IPS-20b (cell line): ENCODE measurements around the gene AGO3.
"Not testable (repeated sequence)": the region's sequence is repeated elsewhere in the genome, so short reads cannot be mapped to it uniquely, and the experiment has no call there.

Experiments used
- H3K27ac ChIP-seq: one replicate; pipeline ENCODE4 v1.5.1; 2013; ENCODE audit warnings: low read length
- H3K27me3 ChIP-seq: 2 replicates; pipeline ENCODE4 v1.6.1; 2013; ENCODE audit warnings: mild to moderate bottlenecking, low read length, inconsistent platforms; ENCODE audit not compliant: insufficient read depth
- H3K36me3 ChIP-seq: 2 replicates; pipeline ENCODE4 v1.6.1; 2013; ENCODE audit warnings: low read depth, mild to moderate bottlenecking, inconsistent platforms, low read length, moderate library complexity; ENCODE audit not compliant: insufficient read depth
- H3K4me1 ChIP-seq: 2 replicates; pipeline ENCODE4 v1.6.1; 2013; ENCODE audit warnings: mild to moderate bottlenecking, control low read depth, inconsistent platforms, low read length, moderate library complexity; ENCODE audit not compliant: insufficient read depth
- H3K4me3 ChIP-seq: 2 replicates; pipeline ENCODE4 v1.5.1; 2013; ENCODE audit warnings: mild to moderate bottlenecking, low read length, inconsistent platforms
- H3K9ac ChIP-seq: 2 replicates; pipeline ENCODE4 v1.6.1; 2013; ENCODE audit warnings: low read depth, mild to moderate bottlenecking, inconsistent platforms, low read length, moderate library complexity
- H3K9me3 ChIP-seq: 2 replicates; pipeline ENCODE4 v1.6.1; 2013; ENCODE audit warnings: mild to moderate bottlenecking, low read depth, low read length, inconsistent platforms; ENCODE audit not compliant: insufficient read depth

Gene AGO3

DNA sequence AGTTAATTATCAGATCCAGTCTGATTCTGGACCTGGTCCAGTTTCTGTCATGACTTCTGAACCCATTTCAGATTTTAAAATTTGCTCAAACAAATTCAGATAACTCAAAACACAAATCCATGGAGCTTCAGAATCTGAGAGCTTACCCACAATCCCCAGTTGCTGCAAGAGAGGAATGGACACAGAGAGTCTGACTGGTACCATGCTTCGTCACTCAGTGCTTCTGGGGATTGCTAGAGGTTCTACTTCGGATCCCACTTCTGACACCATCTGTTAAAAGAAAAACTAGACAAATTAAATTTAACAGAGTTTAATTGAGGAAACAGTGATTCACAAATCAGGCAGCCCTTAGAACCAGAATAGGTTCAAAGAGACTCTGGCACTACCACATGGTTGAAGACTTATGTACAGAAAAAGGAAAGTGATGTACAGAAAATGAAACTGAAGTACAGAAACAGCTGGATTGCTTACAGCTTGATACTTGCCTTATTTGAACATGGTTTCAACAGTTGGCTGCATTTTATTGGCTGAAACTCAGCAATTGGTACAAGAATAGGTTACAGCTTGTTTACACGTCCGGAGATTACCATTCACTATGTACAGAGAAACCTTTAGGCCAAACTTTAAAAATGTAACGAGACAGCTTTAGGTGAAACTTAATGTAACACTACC, 92.3 kb downstream of the AGO3 start:
- Histone ChIP-seq H3K4me3 (no peak overlapping the region), H3K4me1 (no peaks in the 10 kb centered on the region), H3K9me3 (no peaks in the 10 kb centered on the region), H3K9ac (no peak overlapping the region), H3K27ac (no peak overlapping the region), H3K27me3 (no peaks in the 10 kb centered on the region), H3K36me3 (peaks cover 21% of the 10 kb centered on the region)

DNA sequence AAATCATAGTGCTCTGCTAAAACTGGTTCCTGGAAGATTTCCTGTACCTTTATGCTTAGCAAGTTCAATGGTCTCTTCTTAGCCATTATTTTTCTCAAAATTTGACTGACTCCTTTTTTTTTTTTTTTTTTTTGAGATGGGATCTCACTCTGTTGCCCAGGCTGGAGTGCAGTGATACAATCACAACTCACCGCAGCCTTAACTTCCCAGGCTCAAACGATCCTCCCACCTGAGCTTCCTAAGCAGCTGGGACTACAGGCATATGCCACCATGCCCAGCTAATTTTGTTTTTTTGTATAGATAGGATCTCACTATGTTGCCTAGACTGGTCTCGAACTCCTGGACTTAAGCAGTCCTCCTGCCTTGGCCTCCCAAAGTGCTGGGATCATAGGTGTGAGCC, 93.1 kb downstream of the AGO3 start:
- not testable (repeated sequence) for H3K4me1 ChIP-seq, H3K27ac ChIP-seq, H3K27me3 ChIP-seq, H3K4me3 ChIP-seq, H3K9ac ChIP-seq, H3K9me3 ChIP-seq
- peaks cover 20% of the 10 kb centered on the region for H3K36me3 ChIP-seq

DNA sequence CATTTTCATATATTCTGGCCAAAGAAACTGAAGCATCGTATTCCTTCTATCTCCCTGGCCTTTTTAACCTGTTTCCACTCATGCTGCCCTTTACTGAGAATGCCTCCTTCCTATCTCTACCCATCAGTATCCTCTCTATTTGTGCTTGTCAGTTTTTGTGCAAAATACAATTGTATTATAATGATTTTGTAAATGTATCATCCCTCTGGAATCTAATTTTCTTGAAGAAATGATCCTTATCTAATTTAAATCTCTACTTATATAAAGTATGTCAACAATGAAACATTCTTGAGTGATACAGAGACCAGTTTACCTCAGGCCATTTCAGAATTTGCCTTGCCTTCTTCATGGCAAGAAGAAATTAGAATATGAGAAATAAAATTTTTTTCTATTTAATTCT, 93.9 kb downstream of the AGO3 start:
- no peaks in the 10 kb centered on the region for H3K4me1 ChIP-seq
- H3K27me3 ChIP-seq = no peaks in the 10 kb centered on the region
- H3K27ac ChIP-seq = no peak overlapping the region
- peaks cover 14% of the 10 kb centered on the region for H3K36me3 ChIP-seq
- H3K4me3 ChIP-seq = no peak overlapping the region
- no peak overlapping the region for H3K9ac ChIP-seq
- H3K9me3 ChIP-seq = no peaks in the 10 kb centered on the region

DNA sequence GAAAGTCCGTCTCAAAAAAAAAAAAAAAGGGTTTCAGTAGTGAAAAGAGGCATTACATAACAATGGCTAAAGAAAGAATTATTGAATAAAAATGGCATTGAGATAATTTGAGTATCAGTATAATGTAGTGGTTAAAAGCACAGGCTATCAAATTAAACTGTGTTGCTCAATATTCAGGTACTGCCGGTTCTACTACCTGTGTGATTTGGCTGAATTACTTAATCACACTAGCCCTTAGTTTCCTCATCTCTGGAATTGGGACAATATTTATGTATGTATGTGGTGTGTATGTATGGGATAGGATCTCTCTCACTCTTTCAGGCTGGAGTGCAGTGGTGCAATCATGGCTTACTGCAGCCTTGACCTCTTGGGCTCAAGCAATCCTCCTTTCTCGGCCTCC, 96.9 kb downstream of the AGO3 start:
- H3K27ac ChIP-seq = no peak overlapping the region
- H3K4me1 ChIP-seq = no peaks in the 10 kb centered on the region
- peaks cover 14% of the 10 kb centered on the region for H3K36me3 ChIP-seq

DNA sequence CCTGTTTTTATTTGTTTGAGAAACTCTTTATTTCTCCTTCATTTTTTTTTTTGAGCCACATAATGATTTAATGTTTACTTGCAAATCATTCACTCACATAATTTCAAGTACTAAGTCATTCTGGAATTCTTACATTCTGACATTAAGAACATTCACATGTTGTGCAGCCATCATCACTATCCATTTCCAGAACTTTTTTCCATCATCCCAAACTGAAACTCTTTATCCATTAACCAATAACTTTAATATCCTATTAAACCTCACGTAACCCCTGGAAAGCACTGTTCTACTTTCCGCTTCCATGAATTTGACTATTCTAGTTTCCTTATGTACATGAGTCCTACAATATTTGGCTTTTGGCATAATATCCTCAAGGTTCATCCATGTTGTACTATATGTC, 100.5 kb downstream of the AGO3 start:
- Histone ChIP-seq H3K9ac (no peak overlapping the region), H3K27me3 (no peaks in the 10 kb centered on the region), H3K4me3 (no peak overlapping the region), H3K27ac (no peak overlapping the region), H3K36me3 (peaks cover 22% of the 10 kb centered on the region), H3K4me1 (no peaks in the 10 kb centered on the region), H3K9me3 (no peaks in the 10 kb centered on the region)

More for the DNA sequence above, 96.9 kb downstream of the AGO3 start:
- H3K27me3 ChIP-seq = no peaks in the 10 kb centered on the region
- H3K9me3 ChIP-seq = no peaks in the 10 kb centered on the region
- H3K9ac ChIP-seq = no peak overlapping the region
- H3K4me3 ChIP-seq = no peak overlapping the region

DNA sequence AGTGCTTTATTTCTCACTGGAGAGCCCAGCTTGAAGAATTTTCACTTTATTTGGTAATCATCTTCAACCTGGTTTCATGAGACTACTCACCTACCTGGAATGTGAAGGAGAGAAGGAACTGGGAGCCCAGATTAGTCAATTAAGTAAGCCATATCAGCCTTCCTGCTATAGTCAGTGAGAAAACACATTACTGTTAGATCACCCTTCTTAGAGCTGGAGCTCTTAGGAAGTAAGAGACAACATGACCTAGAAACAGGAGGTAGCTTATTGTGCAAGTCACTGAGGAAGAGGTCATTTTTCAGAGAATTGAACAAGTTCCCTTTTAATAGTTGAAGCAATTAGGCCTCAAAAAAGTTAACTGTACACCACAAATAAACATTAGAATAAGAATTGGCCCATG, 103.8 kb downstream of the AGO3 start:
- no peaks in the 10 kb centered on the region for H3K9me3 ChIP-seq
- peaks cover 14% of the 10 kb centered on the region for H3K36me3 ChIP-seq
- no peak overlapping the region for H3K9ac ChIP-seq
- H3K4me1 ChIP-seq = no peaks in the 10 kb centered on the region
- H3K4me3 ChIP-seq = no peak overlapping the region
- H3K27me3 ChIP-seq = no peaks in the 10 kb centered on the region
- H3K27ac ChIP-seq = no peak overlapping the region

DNA sequence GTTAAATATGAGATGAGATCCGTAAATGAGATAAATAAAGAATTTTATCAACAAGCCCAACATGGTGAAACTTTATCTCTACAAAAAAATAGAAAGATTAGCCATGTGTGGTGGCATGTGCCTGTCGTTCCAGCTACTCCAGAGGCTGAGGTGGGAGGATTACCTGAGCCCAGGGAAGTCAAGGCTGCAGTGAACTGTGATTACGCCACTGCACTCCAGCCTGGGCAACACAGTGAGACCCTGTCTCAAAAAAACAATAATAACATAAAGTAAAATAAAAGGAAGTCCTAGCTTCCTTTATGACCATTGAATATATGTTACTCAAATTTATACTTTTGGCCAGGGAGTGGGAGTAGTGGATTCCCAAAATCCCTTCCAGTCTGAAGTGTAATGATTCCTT, 104.2 kb downstream of the AGO3 start:
- Histone ChIP-seq H3K9me3 (no peaks in the 10 kb centered on the region), H3K4me1 (no peaks in the 10 kb centered on the region), H3K27ac (no peak overlapping the region), H3K36me3 (peaks cover 19% of the 10 kb centered on the region), H3K27me3 (no peaks in the 10 kb centered on the region), H3K9ac (no peak overlapping the region), H3K4me3 (no peak overlapping the region)

DNA sequence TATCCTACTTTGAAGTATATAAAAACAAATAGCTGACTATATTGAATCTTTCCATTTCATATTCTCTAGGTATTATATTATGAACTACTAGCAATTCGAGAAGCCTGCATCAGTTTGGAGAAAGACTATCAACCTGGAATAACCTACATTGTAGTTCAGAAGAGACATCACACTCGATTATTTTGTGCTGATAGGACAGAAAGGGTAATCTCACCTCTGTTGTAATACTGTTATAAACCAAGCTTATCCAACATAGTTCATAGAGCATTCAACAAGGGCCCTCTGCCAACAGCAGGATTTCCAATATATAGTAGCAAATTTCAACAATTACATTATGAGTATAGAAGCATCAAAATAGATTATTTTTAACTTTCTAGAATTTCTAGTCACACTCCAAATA, 109.3 kb downstream of the AGO3 start:
- H3K9me3 ChIP-seq = no peaks in the 10 kb centered on the region
- H3K27me3 ChIP-seq = no peaks in the 10 kb centered on the region
- no peak overlapping the region for H3K9ac ChIP-seq
- no peak overlapping the region for H3K27ac ChIP-seq
- no peak overlapping the region for H3K4me3 ChIP-seq
- H3K36me3 ChIP-seq = peaks cover 44% of the 10 kb centered on the region
- no peaks in the 10 kb centered on the region for H3K4me1 ChIP-seq

DNA sequence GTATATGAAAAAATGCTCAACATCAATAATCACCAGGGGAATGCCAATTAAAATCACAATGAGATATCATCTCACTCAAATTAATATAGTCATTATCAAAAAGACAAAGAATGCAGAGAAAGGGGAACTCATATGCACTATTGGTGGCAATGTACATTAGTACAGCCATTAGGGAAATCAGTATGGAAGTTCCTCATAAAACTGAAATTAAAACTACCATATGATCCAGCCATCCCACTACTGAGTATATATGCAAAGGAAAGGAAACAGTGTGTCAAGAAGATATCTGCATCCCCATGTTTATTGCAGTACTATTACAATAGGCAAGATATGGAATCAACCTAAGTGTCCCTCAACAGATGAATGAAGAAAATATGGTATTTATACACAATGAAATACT, 120.9 kb downstream of the AGO3 start:
- H3K36me3 ChIP-seq = peaks cover 24% of the 10 kb centered on the region; the same call in 1 of the 2 replicates
- no peak overlapping the region for H3K9ac ChIP-seq
- H3K27ac ChIP-seq = no peak overlapping the region
- H3K4me3 ChIP-seq = no peak overlapping the region
- no peaks in the 10 kb centered on the region for H3K27me3 ChIP-seq
- H3K4me1 ChIP-seq = no peaks in the 10 kb centered on the region
- H3K9me3 ChIP-seq = no peaks in the 10 kb centered on the region

DNA sequence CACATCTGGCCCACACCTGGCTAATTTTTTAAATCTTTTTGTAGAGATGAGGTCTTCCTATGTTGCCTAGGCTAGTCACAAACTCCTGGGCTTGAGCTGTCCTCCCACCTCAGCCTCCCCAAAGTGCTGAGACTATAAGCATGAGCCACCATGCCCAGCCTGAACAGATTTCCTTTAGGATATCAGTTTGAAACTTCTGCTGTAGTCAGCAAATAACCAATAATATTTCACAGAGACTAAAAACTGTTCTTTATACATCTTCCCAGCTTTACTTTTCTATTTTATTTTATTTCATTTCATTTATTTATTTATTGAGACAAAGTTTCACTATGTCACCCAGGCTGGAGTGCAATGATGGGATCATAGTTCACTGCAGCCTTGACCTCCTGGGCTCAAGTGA, 123.1 kb downstream of the AGO3 start:
- Histone ChIP-seq H3K9ac (no peak overlapping the region), H3K36me3 (peaks cover 5% of the 10 kb centered on the region; the same call in 1 of the 2 replicates), H3K27ac (no peak overlapping the region), H3K4me1 (no peaks in the 10 kb centered on the region), H3K27me3 (no peaks in the 10 kb centered on the region), H3K9me3 (no peaks in the 10 kb centered on the region), H3K4me3 (no peak overlapping the region)

DNA sequence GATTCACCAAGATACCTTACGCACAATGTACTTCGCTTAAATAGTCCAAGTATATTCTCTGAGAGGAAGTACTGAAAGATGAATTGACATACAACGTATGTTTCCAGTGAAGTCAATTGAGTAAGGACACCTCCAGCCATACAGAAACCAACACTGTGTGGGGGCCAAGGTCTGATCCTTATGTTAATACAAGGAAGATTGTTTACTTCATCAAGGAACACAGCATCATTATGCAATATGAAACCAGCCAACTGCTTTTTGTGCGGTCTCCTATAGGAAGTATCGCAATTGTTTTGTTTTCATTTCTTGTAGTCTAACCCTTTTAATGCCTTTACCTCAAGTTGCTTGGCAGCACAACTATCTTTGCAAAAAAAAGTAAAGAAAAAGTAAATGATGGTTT, 124.8 kb downstream of the AGO3 start:
- no peak overlapping the region for H3K27ac ChIP-seq
- H3K9me3 ChIP-seq = no peaks in the 10 kb centered on the region
- no peak overlapping the region for H3K4me3 ChIP-seq

DNA sequence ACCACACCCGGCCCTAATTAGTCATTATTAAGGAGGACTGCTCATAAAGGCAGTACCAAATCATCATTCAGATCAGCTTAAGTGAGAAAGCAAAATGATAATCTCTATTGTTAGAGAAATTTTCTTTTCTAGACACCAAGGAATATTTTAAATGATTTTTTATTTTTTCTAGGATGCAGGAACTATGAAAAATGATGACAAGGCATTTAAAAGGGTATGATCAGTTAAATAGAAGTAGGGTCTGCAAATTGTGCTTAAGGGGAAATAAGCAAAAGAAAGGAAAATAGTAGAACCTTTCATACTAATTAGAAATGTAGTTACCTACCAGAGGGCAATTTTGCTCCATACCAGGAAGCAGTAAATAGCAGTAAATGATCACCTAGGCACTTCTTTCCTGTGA, 131.4 kb downstream of the AGO3 start:
- Histone ChIP-seq H3K9ac (no peak overlapping the region), H3K9me3 (no peaks in the 10 kb centered on the region), H3K27ac (no peak overlapping the region), H3K36me3 (no peaks in the 10 kb centered on the region), H3K4me1 (no peaks in the 10 kb centered on the region), H3K27me3 (no peaks in the 10 kb centered on the region), H3K4me3 (no peak overlapping the region)

More for the DNA sequence above, 124.8 kb downstream of the AGO3 start:
- no peak overlapping the region for H3K9ac ChIP-seq
- H3K4me1 ChIP-seq = no peaks in the 10 kb centered on the region
- H3K36me3 ChIP-seq = peaks cover 5% of the 10 kb centered on the region; the same call in 1 of the 2 replicates
- H3K27me3 ChIP-seq = no peaks in the 10 kb centered on the region
